GM19025 (cell line): ENCODE results near the gene AGPAT4.

ENCODE experiments used
- ATAC-seq: cut with Tn5 transposase; IDR thresholded peaks from one replicate; pipeline ENCODE4 v1.9.1; 2021; ENCODE audit warnings: mild to moderate bottlenecking, low read depth, moderate library complexity; ENCODE audit not compliant: unreplicated experiment

Gene AGPAT4

DNA sequence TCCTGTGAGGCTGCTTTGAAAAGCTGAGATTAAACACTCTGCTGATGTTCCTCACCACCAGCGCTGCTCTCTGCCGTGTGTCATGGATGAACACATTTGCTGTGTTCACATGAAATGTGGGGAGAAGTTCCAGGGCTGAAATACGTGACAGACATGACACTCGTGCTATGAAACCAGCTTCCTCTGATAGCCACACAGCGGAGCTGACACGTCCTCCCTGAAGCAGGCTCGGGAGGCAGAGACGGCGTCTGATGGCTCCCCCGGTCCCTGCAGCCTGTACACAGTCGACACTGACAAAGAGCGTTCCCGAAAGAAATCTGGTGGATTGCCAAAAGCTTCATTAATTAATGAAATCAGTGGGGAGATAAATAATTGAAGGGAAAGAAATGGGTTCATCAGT lies 17.5 kb downstream of the AGPAT4 start:
- ATAC-seq = no peak

- ATAC-seq = no peak
Observed at GRCh38 chr6:161255518-161255917, 18.3 kb downstream of the AGPAT4 start.

DNA sequence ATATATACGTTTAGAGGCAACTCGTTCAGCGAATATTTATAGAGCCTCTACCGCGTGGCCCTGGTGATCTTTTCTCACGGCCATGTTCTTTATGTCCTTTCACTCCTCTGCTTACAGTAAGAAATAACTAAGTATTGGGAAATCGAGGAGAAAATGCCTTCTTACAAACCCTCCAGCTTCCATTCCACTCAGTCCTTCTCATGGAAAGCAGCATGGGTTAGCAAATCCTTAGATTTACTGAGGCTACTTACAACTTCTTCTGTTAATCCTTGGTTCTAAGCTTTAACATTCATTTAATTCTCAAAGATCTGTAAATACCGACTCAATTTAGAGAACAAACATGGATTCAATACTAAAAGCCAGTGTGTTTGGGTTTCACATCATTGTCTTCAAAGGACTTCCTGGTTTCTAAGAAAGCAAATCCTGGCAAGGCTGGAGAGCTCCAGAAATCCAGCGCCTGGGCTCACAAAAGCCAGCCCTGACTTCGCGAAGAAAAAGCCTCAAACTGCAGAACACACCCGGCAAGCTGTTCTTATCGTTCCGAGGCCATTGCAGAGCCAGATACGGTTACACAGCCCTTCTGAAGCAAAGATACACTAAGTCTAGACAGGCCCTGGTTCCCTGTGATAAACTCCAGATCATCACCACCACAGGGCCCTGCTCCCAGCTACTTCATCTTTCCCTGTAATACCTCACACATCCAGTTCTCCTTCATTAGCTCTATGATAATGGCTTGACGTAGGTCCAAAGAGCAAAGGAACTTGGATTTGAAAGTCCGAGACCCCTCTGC lies 19.2 kb downstream of the AGPAT4 start:
- no peak for ATAC-seq

- no peak for ATAC-seq
Observed at GRCh38 chr6:161254126-161254463, 19.8 kb downstream of the AGPAT4 start.

- no peak for ATAC-seq
Observed at GRCh38 chr6:161251345-161251744, 22.5 kb downstream of the AGPAT4 start.

GRCh38 chr6:161249327-161249726 lies 24.5 kb downstream of the AGPAT4 start:
- no peak for ATAC-seq

DNA sequence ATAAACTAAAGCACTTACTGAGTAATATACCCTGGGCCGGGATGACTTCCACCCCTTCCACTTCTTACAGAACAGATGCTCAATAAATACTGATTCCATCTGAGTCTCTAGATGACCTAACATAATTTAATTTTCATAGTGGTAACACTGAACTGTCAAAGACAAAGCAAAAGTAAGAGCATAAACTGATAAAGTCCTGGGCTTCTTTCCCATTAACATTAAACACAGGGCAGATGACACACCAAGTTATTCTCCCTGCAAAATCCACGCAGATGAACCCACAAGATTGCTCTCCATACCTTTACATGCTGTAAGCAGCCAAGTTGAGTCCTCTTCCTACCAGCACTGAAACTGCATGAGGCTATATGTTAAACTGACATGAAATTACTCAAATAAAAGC lies 27.1 kb downstream of the AGPAT4 start:
- no peak for ATAC-seq

DNA sequence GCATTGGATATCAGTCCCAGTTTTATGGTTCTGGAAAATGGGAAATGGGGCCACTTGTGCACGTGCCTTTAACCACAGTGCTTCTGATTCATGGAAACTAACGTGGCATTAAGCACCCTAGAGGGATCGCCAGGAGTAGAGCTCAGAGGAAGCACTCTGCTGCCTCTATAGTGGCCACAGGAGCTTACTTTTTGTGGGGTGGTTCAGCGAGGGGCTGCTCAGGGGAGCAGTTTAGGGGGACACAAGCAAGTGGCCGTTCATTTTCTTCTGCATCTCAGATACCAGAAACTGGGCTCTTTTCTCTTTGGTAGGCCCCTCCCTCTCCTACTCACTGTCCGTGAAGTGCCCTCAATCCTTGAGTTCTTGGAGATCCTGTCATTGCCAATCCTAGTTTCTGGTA lies 28.5 kb downstream of the AGPAT4 start:
- no peak for ATAC-seq

GRCh38 chr6:161244725-161245124 lies 29.1 kb downstream of the AGPAT4 start:
- no peak for ATAC-seq

GRCh38 chr6:161242779-161243693 lies 30.8 kb downstream of the AGPAT4 start:
- no peak for ATAC-seq

DNA sequence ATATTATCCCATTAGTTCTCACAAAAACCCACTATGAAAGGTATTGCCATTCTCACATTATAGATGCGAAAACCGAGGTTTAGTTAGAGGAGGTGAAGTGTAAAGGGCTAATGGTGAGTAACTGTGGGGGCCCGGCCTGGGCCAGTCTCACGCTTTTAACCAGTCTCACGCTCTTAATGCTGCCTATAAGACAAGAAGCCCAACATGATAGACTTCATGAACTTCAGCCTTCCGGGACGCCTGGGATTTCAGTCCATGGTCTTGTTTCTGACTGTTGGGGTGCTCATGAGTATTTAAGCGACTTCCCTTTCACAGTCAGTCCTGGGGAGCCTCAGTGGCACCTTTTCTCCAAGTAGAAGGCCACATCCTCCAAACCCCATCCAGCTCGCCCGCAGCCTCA lies 31.7 kb downstream of the AGPAT4 start:
- no peak for ATAC-seq

DNA sequence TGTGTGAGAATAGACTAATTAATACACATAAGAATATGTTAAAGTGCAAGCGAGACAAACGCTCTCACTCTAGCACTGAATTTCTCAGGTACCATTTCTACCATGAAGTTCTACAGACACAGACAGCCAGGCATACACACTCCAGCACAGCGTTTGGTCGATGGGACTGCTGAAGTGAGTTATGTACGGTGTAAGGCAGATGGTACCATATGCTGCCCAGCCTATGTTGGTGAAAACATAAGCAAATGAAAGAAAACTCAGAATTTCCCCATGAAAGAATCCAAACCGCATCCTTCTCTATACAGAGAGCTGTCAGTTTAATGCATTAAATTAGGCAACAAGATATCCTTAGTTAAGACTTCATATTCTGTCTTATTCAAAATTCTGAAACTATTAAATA lies 34.9 kb downstream of the AGPAT4 start:
- ATAC-seq = no peak

DNA sequence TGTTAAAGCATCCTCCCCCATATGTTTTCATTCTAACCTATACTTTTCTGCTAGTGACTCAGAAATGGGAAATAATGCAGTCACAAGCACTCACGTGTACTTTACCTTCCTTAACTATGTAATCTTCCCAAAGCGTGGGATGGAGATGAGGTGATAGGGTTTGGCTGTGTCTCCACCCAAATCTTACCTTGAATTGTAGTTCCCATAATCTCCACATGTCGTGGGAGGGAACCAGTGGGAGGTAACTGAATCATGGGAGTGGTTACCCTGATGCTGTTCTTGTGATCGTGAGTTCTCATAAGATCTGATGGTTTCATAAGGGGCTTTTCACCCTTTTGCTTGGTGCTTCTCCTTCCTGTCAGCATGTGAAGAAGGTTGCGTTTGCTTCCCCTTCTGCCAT lies 35.4 kb downstream of the AGPAT4 start:
- no peak for ATAC-seq

DNA sequence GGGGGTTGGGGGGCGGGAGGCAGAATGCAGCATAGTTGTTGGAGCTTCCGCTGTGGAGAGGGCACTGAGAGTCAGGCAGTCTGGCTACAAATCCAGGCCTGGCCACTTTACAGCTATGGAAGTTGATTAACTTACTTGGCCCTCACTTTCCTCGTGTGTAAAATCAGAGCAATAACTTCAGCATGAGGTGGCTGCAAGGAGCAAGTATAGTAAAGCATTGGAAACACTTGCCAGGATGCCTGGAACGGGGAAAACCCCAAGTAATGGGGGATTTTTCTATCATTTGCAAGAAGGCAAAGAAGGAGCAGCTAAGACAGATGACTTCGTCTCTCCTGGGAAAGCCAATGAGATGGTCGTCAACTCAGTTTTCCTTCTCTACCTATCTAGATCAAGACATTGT lies 35.8 kb downstream of the AGPAT4 start:
- no peak for ATAC-seq

- ATAC-seq = no peak
Observed at GRCh38 chr6:161237176-161237575, 36.7 kb downstream of the AGPAT4 start.

DNA sequence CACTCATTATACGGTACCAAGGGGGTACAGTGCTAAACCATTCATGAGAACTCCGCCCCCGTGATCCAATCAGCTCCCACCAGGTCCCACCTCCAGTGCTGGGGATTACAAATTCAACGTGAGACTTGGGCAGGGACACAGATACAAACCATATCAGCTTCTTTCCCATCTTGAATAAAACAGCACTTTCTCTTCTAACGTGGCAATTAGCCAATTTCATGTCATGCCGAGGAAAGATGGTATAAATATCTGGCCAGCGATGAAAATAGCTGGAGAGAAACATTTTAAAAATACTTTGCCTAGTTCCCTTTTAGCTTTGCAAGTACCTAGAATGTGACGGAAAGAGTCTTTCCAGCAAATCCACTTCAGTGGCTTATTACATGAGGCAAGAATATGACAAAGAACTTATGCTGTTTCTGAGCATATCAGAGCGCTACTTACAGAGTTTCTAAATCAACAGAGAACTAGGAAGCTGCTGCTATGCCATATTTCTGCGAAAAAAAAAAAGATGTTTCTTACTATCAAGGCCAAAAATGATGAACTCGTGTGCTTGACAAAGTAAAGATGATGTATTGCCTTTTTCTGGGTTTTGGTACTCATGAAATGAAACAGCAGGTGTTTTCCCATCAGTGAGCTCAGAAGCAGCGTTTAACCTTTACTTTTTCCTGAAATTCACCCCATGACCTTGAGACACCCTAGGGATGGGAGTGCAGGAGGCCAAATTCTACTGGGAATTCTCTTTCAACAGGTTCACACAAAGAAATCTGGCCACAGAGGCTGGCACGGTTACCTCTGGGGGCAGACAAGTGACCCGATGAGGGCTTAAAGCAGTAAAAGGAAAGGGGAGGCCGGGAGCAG lies 37.9 kb downstream of the AGPAT4 start:
- no peak for ATAC-seq

GRCh38 chr6:161233986-161234661 lies 39.7 kb downstream of the AGPAT4 start:
- ATAC-seq = no peak

DNA sequence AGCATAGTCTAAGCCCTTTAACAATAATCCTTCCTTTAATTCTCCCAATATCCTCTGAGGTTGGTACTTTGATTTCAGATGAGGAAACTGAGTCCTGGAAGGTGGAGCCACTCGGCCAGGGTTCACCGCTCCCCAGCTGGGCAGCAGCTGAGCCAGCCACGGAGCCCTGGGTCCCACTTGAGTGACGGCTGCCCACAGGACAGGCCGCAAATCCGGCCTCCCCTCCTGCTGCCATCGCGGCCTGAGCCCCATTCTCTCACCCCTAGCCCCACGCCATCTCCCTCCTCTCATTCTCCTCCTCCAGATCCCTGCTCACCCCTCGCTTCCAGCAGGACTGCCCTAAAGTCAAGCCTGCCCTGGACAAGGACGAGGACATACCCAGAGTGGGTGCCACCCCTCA lies 41.4 kb downstream of the AGPAT4 start:
- ATAC-seq = no peak

DNA sequence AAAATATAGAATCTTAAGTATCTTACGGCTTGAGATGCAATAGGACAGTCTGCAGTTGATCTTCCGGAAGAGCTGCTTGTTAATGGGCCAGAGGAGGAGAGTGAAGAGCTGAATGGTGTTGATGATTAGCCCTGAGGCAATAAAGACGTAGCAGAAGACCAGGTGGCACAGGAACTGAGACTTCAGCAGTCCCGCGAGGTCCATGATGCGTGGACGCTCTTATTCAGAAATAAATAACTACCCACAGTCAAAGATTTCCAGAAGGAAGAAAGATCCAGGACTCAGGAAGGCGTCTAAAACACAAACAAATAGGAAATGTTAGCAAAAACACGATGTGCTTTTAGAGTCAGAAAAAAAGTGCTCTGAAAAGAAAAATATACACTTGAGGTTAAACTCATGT lies 41.9 kb downstream of the AGPAT4 start:
- ATAC-seq = no peak

GRCh38 chr6:161230339-161230738 lies 43.5 kb downstream of the AGPAT4 start:
- no peak for ATAC-seq
